ENCODE measurements around the gene TBC1D22B. TPM values are rescaled to one million over a fixed set of nuclear protein-coding genes. Genes with fewer than 3 reads are reported as not detected.
A peak's percentile ranks its signal among the peaks of the same experiment; 100 is the strongest.

Gene TBC1D22B
- total RNA-seq, 1 experiment from 2014 or later, result 9.1 TPM

GRCh38 chr6:37321516-37322415, 64.2 kb downstream of the TBC1D22B start:
- Histone ChIP-seq H2AFZ (ENCODE audit: low read length) (no peak overlapping the region), H3K27me3 (ENCODE audit: low read length) (no peaks in the 10 kb centered on the region), H3K79me2 (ENCODE audit: low read length) (no peaks in the 10 kb centered on the region), H3K9me3 (ENCODE audit: low read length) (no peaks in the 10 kb centered on the region), H3K36me3 (ENCODE audit: low read depth, low read length) (peaks cover 31% of the 10 kb centered on the region), H3K9ac (ENCODE audit: low read length) (no peak overlapping the region), H4K20me1 (ENCODE audit: low read length) (peaks cover 4% of the 10 kb centered on the region; the same call in 1 of the 2 replicates), H3F3A (ENCODE audit: low read length, unreplicated experiment) (peaks cover 16% of the 10 kb centered on the region), H3K4me2 (ENCODE audit: low read length) (peak overlapping the region; percentile 68), H3K4me1 (ENCODE audit: insufficient read depth, low read length) (peaks cover 65% of the 10 kb centered on the region), H3K9me2 (replicated peaks; ENCODE audit: low read length) (no peaks in the 10 kb centered on the region), H3K27ac (ENCODE audit: low read length) (peak overlapping the region; percentile 96), H3K4me3 (ENCODE audit: low read length) (no peak overlapping the region)
- TF ChIP-seq EZH2 (IDR thresholded peaks at IDR 0.05; ENCODE audit: low read length, unreplicated experiment) (no peak), EZH2phosphoT487 (IDR thresholded peaks at IDR 0.05; ENCODE audit: borderline replicate concordance, low read length) (no peak), CTCF (conservative IDR thresholded peaks at IDR 0.05; ENCODE audit: low read depth, low read length) (no peak)
- ChIA-PET CTCF (no interaction called here), POLR2A (ENCODE audit: unreplicated experiment) (no interaction called here)
- DNase-seq (no peak), ATAC-seq (no peak)
- intact Hi-C loops (cut with micrococcal nuclease), result loop anchor here (5.0 to 10.0 kb wide), 2 partner anchors 46 to 113 kb away; partner anchors contain the start of gene CMTR1
- no TSS peak for BruUV-seq (replicated peaks)

- Histone ChIP-seq H3K4me3 (ENCODE audit: low read length) (peak overlapping the region; percentile 9; the same call in 1 of the 2 replicates), H3K27me3 (ENCODE audit: low read length) (no peaks in the 10 kb centered on the region), H3F3A (ENCODE audit: low read length, unreplicated experiment) (peaks cover 16% of the 10 kb centered on the region), H4K20me1 (ENCODE audit: low read length) (peaks cover 4% of the 10 kb centered on the region; the same call in 1 of the 2 replicates), H3K9me3 (ENCODE audit: low read length) (no peaks in the 10 kb centered on the region), H3K79me2 (ENCODE audit: low read length) (no peaks in the 10 kb centered on the region), H3K27ac (ENCODE audit: low read length) (peak overlapping the region; percentile 96), H3K4me2 (ENCODE audit: low read length) (peak overlapping the region; percentile 68), H3K9me2 (replicated peaks; ENCODE audit: low read length) (no peaks in the 10 kb centered on the region), H3K4me1 (ENCODE audit: insufficient read depth, low read length) (peaks cover 65% of the 10 kb centered on the region), H3K36me3 (ENCODE audit: low read depth, low read length) (peaks cover 17% of the 10 kb centered on the region), H2AFZ (ENCODE audit: low read length) (no peak overlapping the region), H3K9ac (ENCODE audit: low read length) (peak overlapping the region; percentile 67)
- intact Hi-C loops (cut with micrococcal nuclease), result loop anchor here (5.0 to 10.0 kb wide), 2 partner anchors 44 to 111 kb away; partner anchors contain the start of gene CMTR1
- no TSS peak for BruUV-seq (replicated peaks)
- TF ChIP-seq CTCF (conservative IDR thresholded peaks at IDR 0.05; ENCODE audit: low read depth, low read length) (no peak), EZH2phosphoT487 (IDR thresholded peaks at IDR 0.05; ENCODE audit: borderline replicate concordance, low read length) (no peak), EZH2 (IDR thresholded peaks at IDR 0.05; ENCODE audit: low read length, unreplicated experiment) (no peak)
- CTCF ChIA-PET, result interaction anchor here (0.6 kb wide), 1 partner anchor 13 kb away, joined by 3 read pairs; no protein-coding TSS in a partner anchor
- DNase-seq (no peak), ATAC-seq (peak; percentile 21)
- POLR2A ChIA-PET (ENCODE audit: unreplicated experiment), result interaction anchor here (0.6 to 0.7 kb wide), 2 partner anchors 495 to 1187 kb away, joined by 5 to 8 read pairs; no protein-coding TSS in a partner anchor
Measured at GRCh38 chr6:37323580-37323979, 66.0 kb downstream of the TBC1D22B start.

Measured in PC-3 (cell line).